GM23338 (cell line): ENCODE results near the gene RAMP1. TPM values are rescaled to one million over a fixed set of nuclear protein-coding genes. Genes with fewer than 3 reads are reported as not detected.

ENCODE experiments used
- ATAC-seq: fragments of 200-7000 bp; cut with Tn5 transposase; 3 replicates; pipeline ENCODE4 v1.9.1; 2020
- DNase-seq: peaks from one replicate; pipeline ENCODE4 v3.0.0-alpha.2; 2015; ENCODE audit warnings: low spot score
- H2AFZ ChIP-seq: fragments of 200-600 bp; sonication (generic); 2 replicates; pipeline ENCODE4 v1.8.0; 2016; ENCODE audit warnings: antibody characterized with exemption, mild to moderate bottlenecking, moderate library complexity
- H3F3A ChIP-seq: fragments of 200-600 bp; sonication (generic); replicated peaks from 2 replicates; pipeline ENCODE4 v1.8.0; 2017; ENCODE audit warnings: antibody characterized with exemption, mixed run types, low read depth
- H3K27ac ChIP-seq: fragments of 200-600 bp; sonication (generic); 2 replicates; pipeline ENCODE4 v1.6.1; 2016; ENCODE audit warnings: low read depth
- H3K27me3 ChIP-seq: fragments of 200-600 bp; sonication (generic); 2 replicates; pipeline ENCODE4 v1.8.0; 2016; ENCODE audit warnings: mild to moderate bottlenecking, mixed run types, moderate library complexity; ENCODE audit not compliant: insufficient read depth
- H3K36me3 ChIP-seq: fragments of 200-600 bp; sonication (generic); 2 replicates; pipeline ENCODE4 v1.8.0; 2016; ENCODE audit warnings: mild to moderate bottlenecking; ENCODE audit not compliant: insufficient read depth
- H3K4me1 ChIP-seq: fragments of 200-600 bp; sonication (generic); 2 replicates; pipeline ENCODE4 v1.8.0; 2016; ENCODE audit warnings: mild to moderate bottlenecking, moderate library complexity; ENCODE audit not compliant: insufficient read depth
- H3K4me2 ChIP-seq: fragments of 200-600 bp; sonication (generic); 2 replicates; pipeline ENCODE4 v1.7.1; 2017; ENCODE audit warnings: mixed run types
- H3K4me3 ChIP-seq: fragments of 200-600 bp; sonication (generic); 2 replicates; pipeline ENCODE4 v1.6.1; 2016; ENCODE audit warnings: mixed run types
- H3K79me2 ChIP-seq: fragments of 200-600 bp; sonication (generic); replicated peaks from 2 replicates; pipeline ENCODE4 v1.8.0; 2017; ENCODE audit warnings: mild to moderate bottlenecking; ENCODE audit not compliant: insufficient read depth
- H3K9me2 ChIP-seq: fragments of 200-600 bp; sonication (generic); 2 replicates; pipeline ENCODE4 v1.8.0; 2017; ENCODE audit not compliant: insufficient read depth
- H4K20me1 ChIP-seq: fragments of 200-600 bp; sonication (generic); replicated peaks from 2 replicates; pipeline ENCODE4 v1.8.0; 2017; ENCODE audit warnings: mild to moderate bottlenecking; ENCODE audit not compliant: insufficient read depth
- H3K27ac Mint-ChIP-seq: 2 replicates; pipeline ENCODE4 v1.8.0; 2020; ENCODE audit warnings: inconsistent platforms, mild to moderate bottlenecking, moderate library complexity, mixed read lengths
- H3K27me3 Mint-ChIP-seq: 3 replicates; pipeline ENCODE4 v1.8.0; 2022; ENCODE audit warnings: low read depth, mild to moderate bottlenecking, moderate library complexity, mixed read lengths, inconsistent platforms; ENCODE audit not compliant: insufficient read depth, poor library complexity
- H3K36me3 Mint-ChIP-seq: 3 replicates; pipeline ENCODE4 v1.8.0; 2021; ENCODE audit warnings: low read depth, mild to moderate bottlenecking, inconsistent platforms, moderate library complexity, mixed read lengths
- H3K4me1 Mint-ChIP-seq: 3 replicates; pipeline ENCODE4 v1.8.0; 2020; ENCODE audit warnings: mild to moderate bottlenecking, inconsistent platforms, mixed read lengths
- H3K4me3 Mint-ChIP-seq: 3 replicates; pipeline ENCODE4 v1.8.0; 2021; ENCODE audit warnings: moderate library complexity, mild to moderate bottlenecking, inconsistent platforms, mixed read lengths
- H3K9me3 Mint-ChIP-seq: 3 replicates; pipeline ENCODE4 v1.8.0; 2020; ENCODE audit warnings: moderate library complexity, mild to moderate bottlenecking, inconsistent platforms, mixed read lengths
- CREB1 ChIP-seq: fragments of 250-450 bp; sonication (Bioruptor Pico); IDR thresholded peaks from 2 replicates; pipeline ENCODE4 v1.5.0; 2020; ENCODE audit warnings: low read depth, mild to moderate bottlenecking, moderate library complexity
- CTCF ChIP-seq, 2 experiments: fragments of 200-600 bp in 1 of 2; sonication (generic) in 1 of 2; conservative IDR thresholded peaks; 2 replicates each; pipeline versions ENCODE4 v1.5.1 to v1.6.1; 2016 to 2017; ENCODE audit warnings: antibody characterized with exemption in 2 of 2, low read depth in 2 of 2, mild to moderate bottlenecking in 2 of 2, moderate library complexity in 1 of 2
- EZH2 ChIP-seq: fragments of 200-600 bp; sonication (generic); IDR thresholded peaks from one replicate; pipeline ENCODE4 v1.8.0; 2017; ENCODE audit warnings: antibody characterized with exemption, mild to moderate bottlenecking, low read depth; ENCODE audit not compliant: unreplicated experiment
- EZH2phosphoT487 ChIP-seq: fragments of 200-600 bp; sonication (generic); IDR thresholded peaks from one replicate; pipeline ENCODE4 v1.8.1; 2018; ENCODE audit warnings: antibody characterized with exemption; ENCODE audit not compliant: unreplicated experiment
- JUNB ChIP-seq: IDR thresholded peaks from one replicate; pipeline ENCODE4 v1.6.1; 2016; ENCODE audit warnings: antibody characterized with exemption; ENCODE audit not compliant: unreplicated experiment
- NANOG ChIP-seq: IDR thresholded peaks from 2 replicates; pipeline ENCODE4 v1.6.1; 2016; ENCODE audit warnings: antibody characterized with exemption, borderline replicate concordance
- POLR2AphosphoS5 ChIP-seq: IDR thresholded peaks from 2 replicates; pipeline ENCODE4 v1.6.1; 2016; ENCODE audit warnings: antibody characterized with exemption, low read depth
- REST ChIP-seq: IDR thresholded peaks from one replicate; pipeline ENCODE4 v1.6.1; 2018; ENCODE audit warnings: antibody characterized with exemption; ENCODE audit not compliant: unreplicated experiment
- ZNF331 ChIP-seq: fragments of 250-450 bp; sonication (Bioruptor Pico); IDR thresholded peaks from 2 replicates; pipeline ENCODE4 v1.5.0; 2020; ENCODE audit warnings: low read depth, mild to moderate bottlenecking, moderate library complexity
- ZNF462 ChIP-seq: fragments of 250-450 bp; sonication (Bioruptor Pico); IDR thresholded peaks from 2 replicates; pipeline ENCODE4 v1.5.0; 2020; ENCODE audit warnings: mild to moderate bottlenecking, moderate library complexity
- polyA plus RNA-seq: library from polyadenylated mRNA; unstranded; fragments of >200 nt; fragmentation: Nextera tagmentation; extraction: Ambion mirVana; gene quantifications from 2 replicates; pipeline ENCODE4 v1.2.1, GENCODE V29; 2016
- total RNA-seq: library from RNA; depleted of rRNA; stranded (reverse); fragments of >200 nt; shearing (Covaris generic); gene quantifications from 2 replicates; pipeline ENCODE4 v1.2.3, GENCODE V29; 2014

Gene RAMP1
- total and polyA plus RNA-seq, 2 experiments from 2014 or later: 1.7 to 3.3 TPM

GRCh38 chr2:237924164-237924534 lies 64.7 kb downstream of the RAMP1 start:
- Histone ChIP-seq H3F3A (no peaks in the 10 kb centered on the region), H3K9me2 (no peaks in the 10 kb centered on the region), H4K20me1 (no peaks in the 10 kb centered on the region), H2AFZ (peak overlapping the region; percentile 61; the same call in 1 of the 2 replicates), H3K36me3 (no peaks in the 10 kb centered on the region), H3K4me3 (no peak overlapping the region), H3K79me2 (no peaks in the 10 kb centered on the region), H3K4me1 (no peaks in the 10 kb centered on the region), H3K27me3 (no peaks in the 10 kb centered on the region), H3K27ac (no peak overlapping the region), H3K4me2 (no peak overlapping the region)
- Mint-ChIP-seq H3K9me3 (peaks cover 9% of the 10 kb centered on the region), H3K36me3 (peaks cover 5% of the 10 kb centered on the region; the same call in 2 of the 3 replicates), H3K27ac (no peak overlapping the region), H3K4me3 (no peak overlapping the region), H3K27me3 (peaks cover 20% of the 10 kb centered on the region), H3K4me1 (peaks cover 8% of the 10 kb centered on the region; the same call in 2 of the 3 replicates)
- TF ChIP-seq CTCF (conservative IDR thresholded peaks at IDR 0.05; ENCODE audit: low read depth in 2 of 2) (no peak), POLR2AphosphoS5 (no peak), JUNB (no peak), ZNF462 (no peak), EZH2 (no peak), NANOG (no peak), REST (no peak), ZNF331 (no peak), CREB1 (no peak), EZH2phosphoT487 (no peak)
- ATAC-seq (no peak), DNase-seq (no peak)
